Measurements from ENCODE around the gene PDXK.
A peak's percentile ranks its signal among the peaks of the same experiment; 100 is the strongest.

PDXK gene

GRCh38 chr21:43810505-43811261, 91.8 kb downstream of the PDXK start:
- no peak overlapping the region for H3K4me3 ChIP-seq (ENCODE audit: low read depth, low read length)

GRCh38 chr21:43811262-43812105, 92.6 kb downstream of the PDXK start:
- H3K4me3 ChIP-seq (ENCODE audit: low read depth, low read length), result no peak overlapping the region
- TF ChIP-seq CTCF (IDR thresholded peaks at IDR 0.05; ENCODE audit: low read depth, low read length), result no peak
- in situ Hi-C loops (cut with HindIII; ENCODE audit: low sequenced_read_pairs), result no loop called here
- no peak for DNase-seq (ENCODE audit: low read depth, low spot score)

More at GRCh38 chr21:43810505-43811261, 91.8 kb downstream of the PDXK start:
- in situ Hi-C loops (cut with HindIII; ENCODE audit: low sequenced_read_pairs), result no loop called here
- DNase-seq (ENCODE audit: low read depth, low spot score), result peak; percentile 57
- peak; percentile 98 for TF ChIP-seq CTCF (IDR thresholded peaks at IDR 0.05; ENCODE audit: low read depth, low read length)

Measured in astrocyte of the spinal cord (primary cell).